Pancreas (tissue), 10 donors: ENCODE measurements around the gene KRIT1. TPM values are rescaled to one million over a fixed set of nuclear protein-coding genes. Genes with fewer than 3 reads are reported as not detected.

Source experiments
- ATAC-seq, 4 donors: fragments of 200-7000 bp; cut with Tn5 transposase; one replicate each; pipeline versions ENCODE4 v1.8.0 to v1.9.1; 2020; ENCODE audit warnings: mild to moderate bottlenecking in 4 of 4, moderate library complexity in 4 of 4
- DNase-seq, 6 donors: peaks; one replicate each; pipeline ENCODE4 v3.0.0-alpha.2; 2020
- FAIRE-seq: peaks from 2 replicates; lab custom pipeline; 2012; peaks lifted over from hg19 to GRCh38; lab: Jason Lieb, UNC
- H3K27ac ChIP-seq, 4 donors: fragments of 200-600 bp; sonication (generic); 1 replicate in 3 of 4; 2 replicates in 1 of 4; pipeline versions ENCODE4 v1.5.0 to v1.8.0; 2020
- H3K27me3 ChIP-seq, 4 donors: fragments of 200-600 bp; one replicate each; pipeline ENCODE4 v1.8.0; 2021
- H3K36me3 ChIP-seq, 3 donors: fragments of 200-600 bp; sonication (generic) in 1 of 3; one replicate each; pipeline versions ENCODE4 v1.5.0 to v1.8.0; 2020 to 2021
- H3K4me1 ChIP-seq, 3 donors: fragments of 200-600 bp; one replicate each; pipeline ENCODE4 v1.8.0; 2021
- H3K4me3 ChIP-seq, 4 donors: fragments of 200-600 bp; sonication (generic) in 2 of 4; one replicate each; pipeline versions ENCODE4 v1.5.0 to v1.8.0; 2020 to 2021
- H3K9me3 ChIP-seq, 4 donors: fragments of 200-600 bp; one replicate each; pipeline ENCODE4 v1.8.0; 2021
- WGBS, 2 donors: extraction: QIAGEN DNeasy Blood & Tissue Kit; methylation state at CpG; one replicate each; pipeline ENCODE4 v1.1.7; 2013; 5-methylcytosine and 5-hydroxymethylcytosine counted together
- intact Hi-C, 3 donors: fragments of 100-400 bp; cut with DNase I; formaldehyde crosslinking; loops; one replicate each; pipeline versions ENCODE4 v1.11.1 to v1.14.2; 2022
- polyA plus RNA-seq, 2 donors: library from polyadenylated mRNA; stranded (reverse); fragments of 200-250 nt; gene quantifications; one replicate each; pipeline ENCODE4 v1.2.3, GENCODE V29; 2013
- total RNA-seq, 6 donors: library from RNA; stranded (reverse); fragmentation: NEBNext Ultra II Directional in 4 of 6; extraction: Animal tissue kit (Norgen Biotek cat#: 25700) in 4 of 6; gene quantifications; one replicate each; pipeline versions ENCODE4 v1.2.1 to v1.2.4, GENCODE V29; 2021 to 2023
- TF ChIP-seq, protein P1 (sequence below), 4 donors: fragments of 200-600 bp; sonication (generic) in 3 of 4; IDR thresholded peaks; one replicate each; pipeline versions ENCODE4 v1.5.0 to v1.8.0; 2021; ENCODE audit warnings: antibody characterized with exemption in 4 of 4
- donor health status: healthy with polysubstance abuse.
- donor health status: DM: no; HTN: no; CAD: no; lungs with moderate emphysema.
- donor health status: DM: no; HTN: no; CAD: no.
- donor health status: control.
- donor health status: control.
- donor health status: Bipolar disorder and iron deficiency.
- donor health status: DM: yes; HTN: yes; CAD: no.
- donor health status: DM: no; HTN: no; CAD: no.
- donor health status: DM: no; HTN: no; CAD: no.
- donor health status: DM: yes; HTN: yes; CAD: no.

The KRIT1 gene
- total and polyA plus RNA-seq, 8 donors, result 13.2 to 30.8 (median 21.4) TPM

DNA sequence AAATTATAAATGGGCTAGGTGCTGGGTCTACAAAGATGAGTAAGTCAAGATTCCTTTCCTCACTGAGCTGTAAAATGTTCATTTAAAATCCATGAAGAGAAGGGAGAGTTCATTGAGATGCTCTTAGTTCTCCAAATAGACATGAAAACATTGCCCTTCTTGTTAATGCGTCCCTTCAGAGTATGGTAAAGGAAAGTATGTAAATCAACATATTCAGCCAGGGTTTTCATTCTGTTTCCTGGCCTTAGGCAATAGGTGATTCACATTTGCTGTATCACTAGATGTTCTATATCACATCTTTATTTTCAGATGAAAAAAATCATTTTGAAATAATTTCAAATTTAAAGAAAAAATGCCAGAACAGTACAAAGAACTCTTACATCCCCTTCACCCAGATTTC lies 5.5 kb upstream of the KRIT1 start:
- Histone ChIP-seq H3K9me3 (no peaks in the 10 kb centered on the region), H3K4me1 (peaks cover 0 to 15% (median 12%) of the 10 kb centered on the region in 3 donors), H3K36me3 (no peaks in the 10 kb centered on the region), H3K27ac (no peak overlapping the region), H3K27me3 (no peaks in the 10 kb centered on the region), H3K4me3 (no peak overlapping the region)
- TF ChIP-seq, protein P1, sequence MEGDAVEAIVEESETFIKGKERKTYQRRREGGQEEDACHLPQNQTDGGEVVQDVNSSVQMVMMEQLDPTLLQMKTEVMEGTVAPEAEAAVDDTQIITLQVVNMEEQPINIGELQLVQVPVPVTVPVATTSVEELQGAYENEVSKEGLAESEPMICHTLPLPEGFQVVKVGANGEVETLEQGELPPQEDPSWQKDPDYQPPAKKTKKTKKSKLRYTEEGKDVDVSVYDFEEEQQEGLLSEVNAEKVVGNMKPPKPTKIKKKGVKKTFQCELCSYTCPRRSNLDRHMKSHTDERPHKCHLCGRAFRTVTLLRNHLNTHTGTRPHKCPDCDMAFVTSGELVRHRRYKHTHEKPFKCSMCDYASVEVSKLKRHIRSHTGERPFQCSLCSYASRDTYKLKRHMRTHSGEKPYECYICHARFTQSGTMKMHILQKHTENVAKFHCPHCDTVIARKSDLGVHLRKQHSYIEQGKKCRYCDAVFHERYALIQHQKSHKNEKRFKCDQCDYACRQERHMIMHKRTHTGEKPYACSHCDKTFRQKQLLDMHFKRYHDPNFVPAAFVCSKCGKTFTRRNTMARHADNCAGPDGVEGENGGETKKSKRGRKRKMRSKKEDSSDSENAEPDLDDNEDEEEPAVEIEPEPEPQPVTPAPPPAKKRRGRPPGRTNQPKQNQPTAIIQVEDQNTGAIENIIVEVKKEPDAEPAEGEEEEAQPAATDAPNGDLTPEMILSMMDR (IDR thresholded peaks at IDR 0.05), result no peak
- ATAC-seq (no peak), FAIRE-seq (no peak), DNase-seq (no peak)
- 91 to 94% methylated on average over 1 of the region's 1 CpG for whole genome bisulfite sequencing, 2 donors
- intact Hi-C loops, result no loop called here

DNA sequence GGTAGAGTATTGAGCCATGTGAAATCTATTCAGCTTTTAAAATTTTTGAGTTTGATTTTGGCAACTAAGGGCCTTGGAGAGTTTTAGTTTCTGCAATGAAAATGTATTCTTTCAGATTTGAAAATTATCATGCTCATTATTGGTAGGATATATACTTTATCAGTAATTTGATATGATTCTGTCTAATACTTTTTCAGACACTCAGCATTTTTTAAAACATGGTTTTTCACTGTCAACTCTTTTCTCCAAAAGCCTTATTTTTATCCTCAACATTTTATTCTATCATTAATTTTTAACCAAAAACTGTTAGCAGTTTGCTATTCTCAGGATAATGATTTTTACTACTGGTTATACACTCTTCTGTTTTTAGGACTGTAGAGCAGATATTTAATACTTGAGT lies 4.9 kb upstream of the KRIT1 start:
- intact Hi-C loops, result no loop called here
- FAIRE-seq (no peak), ATAC-seq (no peak), DNase-seq (no peak)
- Histone ChIP-seq H3K36me3 (no peaks in the 10 kb centered on the region), H3K4me1 (peaks cover 0 to 15% (median 9%) of the 10 kb centered on the region in 3 donors), H3K27ac (no peak overlapping the region), H3K9me3 (no peaks in the 10 kb centered on the region), H3K27me3 (no peaks in the 10 kb centered on the region), H3K4me3 (no peak overlapping the region)
- TF ChIP-seq, protein P1 (IDR thresholded peaks at IDR 0.05), result no peak

DNA sequence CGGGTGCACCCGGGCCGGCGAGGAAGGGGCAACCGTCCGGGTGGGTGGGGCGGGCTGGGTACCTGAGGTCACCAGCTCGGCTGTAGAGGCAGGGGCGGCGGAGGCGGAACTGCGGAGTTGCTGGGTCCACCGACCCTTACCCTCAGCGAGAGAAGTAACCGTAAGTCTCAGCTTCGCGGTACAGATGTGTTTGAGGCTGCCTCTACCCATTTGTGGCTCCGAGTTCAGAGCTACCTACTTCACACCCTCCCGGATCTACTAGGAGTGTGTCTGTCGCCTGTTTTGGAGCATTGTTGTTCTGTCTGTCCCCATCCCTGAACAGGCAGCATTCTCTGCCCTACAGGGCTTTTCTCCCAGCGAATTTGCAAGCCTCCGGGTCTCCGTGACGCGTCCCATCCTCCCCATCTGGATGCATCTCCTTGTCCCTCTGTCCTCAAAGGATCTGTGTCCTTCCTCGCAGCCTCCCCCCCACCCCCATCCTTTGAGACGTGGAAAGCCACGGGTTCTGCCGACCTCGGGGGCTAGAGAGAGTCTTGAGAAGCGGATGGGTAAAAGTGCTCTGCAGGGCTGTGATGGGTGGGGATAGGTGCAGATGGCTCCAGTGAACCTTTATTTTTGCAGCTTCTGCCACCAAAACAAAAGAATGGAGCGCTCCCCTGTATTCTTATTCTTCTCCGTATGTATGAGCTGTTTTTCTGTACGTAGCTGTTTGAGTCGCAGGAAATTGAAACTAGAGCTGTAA lies 817 bp upstream of the KRIT1 start:
- peak overlapping the region; percentile 80 to 92 (median 90) for H3K27ac ChIP-seq
- WGBS, 2 donors, result 0% methylated on average over 33 to 35 of the region's 35 CpGs
- H3K27me3 ChIP-seq, result no peaks in the 10 kb centered on the region
- peak in 3 of 6 donors; percentile 15 to 20 (median 20) for DNase-seq
- no peaks in the 10 kb centered on the region for H3K36me3 ChIP-seq
- no peak for FAIRE-seq
- peaks cover 8 to 27% (median 24%) of the 10 kb centered on the region in 3 donors for H3K4me1 ChIP-seq
- TF ChIP-seq, protein P1 (IDR thresholded peaks at IDR 0.05), result no peak
- peak overlapping the region; percentile 84 to 99 (median 93) for H3K4me3 ChIP-seq
- H3K9me3 ChIP-seq, result no peaks in the 10 kb centered on the region
- peak; percentile 26 to 45 (median 38) for ATAC-seq
- intact Hi-C loops, result no loop called here

DNA sequence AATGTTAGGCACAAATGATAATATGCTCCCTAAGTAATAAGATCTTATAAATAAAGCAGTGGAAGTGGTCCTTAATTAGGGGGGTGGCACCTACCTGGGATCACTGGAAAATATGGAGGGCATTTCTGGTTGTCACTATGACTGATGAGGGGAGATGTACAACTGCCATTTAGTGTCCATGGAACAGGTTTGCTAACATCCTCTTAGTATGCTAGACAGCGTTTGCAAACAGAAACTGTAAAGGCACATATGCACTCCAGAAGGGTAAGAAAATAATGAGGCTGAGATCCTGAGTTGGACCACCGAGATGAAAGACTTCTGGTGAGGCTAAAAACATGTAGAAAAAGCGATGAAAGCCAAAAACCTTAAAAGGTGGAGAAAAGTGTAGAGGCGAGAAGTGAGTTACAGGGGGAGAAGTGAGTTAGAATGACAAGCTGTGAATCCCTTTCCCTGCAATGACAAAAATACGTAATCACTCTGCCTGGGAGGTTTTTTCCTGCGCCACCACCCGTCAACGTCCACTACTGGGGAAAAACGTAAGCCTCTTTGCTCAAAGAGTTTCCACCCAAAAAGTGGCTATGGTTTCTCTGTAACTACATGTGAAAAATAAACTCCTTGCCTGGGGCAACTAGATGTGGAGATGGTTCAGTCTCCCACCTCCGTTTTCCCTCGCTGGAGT lies 767 bp downstream of the KRIT1 start:
- peaks cover 8 to 27% (median 18%) of the 10 kb centered on the region in 3 donors for H3K4me1 ChIP-seq
- peak overlapping the region; percentile 80 to 92 (median 90) for H3K27ac ChIP-seq
- H3K27me3 ChIP-seq, result no peaks in the 10 kb centered on the region
- TF ChIP-seq, protein P1 (IDR thresholded peaks at IDR 0.05), result no peak
- H3K4me3 ChIP-seq, result peak overlapping the region; percentile 84 to 99 (median 93)
- no peak for DNase-seq
- WGBS, 2 donors, result 1% methylated on average over 11 of the region's 11 CpGs
- intact Hi-C loops, result no loop called here
- ATAC-seq, result peak; percentile 5 to 21 (median 14)
- no peaks in the 10 kb centered on the region for H3K9me3 ChIP-seq
- no peak for FAIRE-seq
- H3K36me3 ChIP-seq, result peaks cover 0 to 10% (median 0%) of the 10 kb centered on the region in 3 donors
